Adrenal gland (tissue), 5 donors: ENCODE measurements around the gene ENTPD3.

Source experiments
- CTCF ChIP-seq, 6 experiments: fragments of 450-650 bp in 4 of 6; fragments of 200-600 bp in 2 of 6; sonication (generic) in 1 of 6; IDR thresholded peaks; 1 replicate in 5 of 6; 2 replicates in 1 of 6; pipeline versions ENCODE4 v1.5.1 to v1.8.0; 2016 to 2021; ENCODE audit warnings: antibody characterized with exemption in 6 of 6, mild to moderate bottlenecking in 2 of 6, moderate library complexity in 1 of 6
- POLR2A ChIP-seq, 2 donors: fragments of 450-650 bp; IDR thresholded peaks; one replicate each; pipeline ENCODE4 v1.6.1; 2017; ENCODE audit warnings: antibody characterized with exemption in 2 of 2, mild to moderate bottlenecking in 2 of 2, moderate library complexity in 1 of 2
- donor health status: DM: no; HTN: no; CAD: no.

- TF ChIP-seq CTCF (IDR thresholded peaks at IDR 0.05) (no peak), POLR2A (IDR thresholded peaks at IDR 0.05) (no peak)
Measured at GRCh38 chr3:40445062-40445461, 58.1 kb downstream of the ENTPD3 start.
